Activated naive CD4-positive, alpha-beta T cell treated with anti-CD3 and anti-CD28 coated beads, Interleukin-2, amount 50 U/mL, for 72 hours (primary cell): Measurements from ENCODE around the gene RAB11FIP5. TPM values are rescaled to one million over a fixed set of nuclear protein-coding genes. Genes with fewer than 3 reads are reported as not detected.
A peak's percentile ranks its signal among the peaks of the same experiment; 100 is the strongest.
"Not testable (repeated sequence)": the region's sequence is repeated elsewhere in the genome, so short reads cannot be mapped to it uniquely, and the experiment has no call there.

Source experiments
- ATAC-seq, 2 donors: fragments of 150-1000 bp; cut with Tn5 transposase; 2 replicates each; pipeline ENCODE4 v1.10.0; 2021; ENCODE audit warnings: mild to moderate bottlenecking in 2 of 2, moderate library complexity in 2 of 2
- DNase-seq, 2 donors: peaks; one replicate each; pipeline ENCODE4 v3.0.0; 2021 to 2022; ENCODE audit warnings: low spot score in 2 of 2
- H3K27ac Mint-ChIP-seq, 2 donors: one replicate each; pipeline ENCODE4 v1.8.0; 2022; ENCODE audit warnings: mild to moderate bottlenecking in 2 of 2, mixed read lengths in 2 of 2
- H3K36me3 Mint-ChIP-seq, 2 donors: one replicate each; pipeline ENCODE4 v1.8.0; 2022; ENCODE audit warnings: mixed read lengths in 2 of 2
- H3K9me3 Mint-ChIP-seq, 2 donors: one replicate each; pipeline ENCODE4 v1.8.0; 2022; ENCODE audit warnings: mixed read lengths in 2 of 2
- total RNA-seq, 2 donors: library from RNA; stranded (reverse); gene quantifications; one replicate each; pipeline ENCODE4 v1.2.3, GENCODE V29; 2022

RAB11FIP5 gene
- total RNA-seq, 2 donors from 2014 or later = 8.3 to 27.9 TPM

DNA sequence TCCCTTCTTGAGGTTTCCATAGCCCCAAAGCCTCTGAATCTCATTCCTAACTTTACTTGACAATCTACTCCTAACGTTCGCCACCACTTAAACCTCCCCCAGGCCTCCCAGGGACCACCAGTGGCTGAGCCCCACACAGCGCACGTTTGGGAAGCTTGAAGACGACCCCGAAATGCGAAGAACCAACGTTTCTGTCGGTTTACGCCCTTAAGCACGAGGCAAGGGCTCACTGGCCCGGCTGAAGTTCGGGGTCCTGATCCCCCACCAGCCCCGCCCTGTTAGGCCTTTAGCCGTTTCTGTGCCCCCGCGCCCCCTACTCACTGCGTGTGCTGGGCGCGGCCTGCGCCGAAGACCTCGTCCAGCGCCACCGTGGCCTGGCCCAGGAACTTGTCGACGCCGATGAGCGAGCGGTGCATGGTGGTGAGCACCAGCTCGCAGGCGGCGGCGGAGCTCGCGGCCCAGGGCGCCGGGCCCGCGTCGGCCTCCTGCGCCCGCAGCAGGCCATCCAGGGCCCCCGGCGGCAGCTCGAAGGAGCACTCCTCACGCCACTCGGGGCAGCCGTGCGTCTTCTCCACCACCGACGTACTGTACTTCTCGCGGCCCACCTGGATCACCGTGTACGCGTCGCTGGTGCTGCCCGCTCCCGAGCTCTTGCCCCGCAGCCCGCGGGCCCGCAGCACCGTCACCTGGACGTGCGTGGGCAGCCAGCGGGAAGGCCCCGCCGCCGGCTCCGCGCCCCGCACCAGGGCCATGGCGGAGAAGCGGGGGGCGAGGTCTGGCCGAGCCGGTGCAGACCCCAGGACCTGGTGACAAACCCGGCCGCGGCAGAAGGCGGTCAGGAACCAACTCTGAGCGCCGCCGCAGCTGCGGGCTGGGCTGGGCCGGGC, 479 bp downstream of the RAB11FIP5 start:
- H3K9me3 Mint-ChIP-seq = no peaks in the 10 kb centered on the region
- ATAC-seq (peak; percentile 28 to 36), DNase-seq (peak; percentile 31 to 61)
- peaks cover 5 to 10% of the 10 kb centered on the region in 2 donors for H3K36me3 Mint-ChIP-seq
- H3K27ac Mint-ChIP-seq = peak overlapping the region; percentile 73 to 88

GRCh38 chr2:73111073-73112025, 1.4 kb downstream of the RAB11FIP5 start:
- ATAC-seq (peak in 1 of 2 donors; percentile 13), DNase-seq (peak in 1 of 2 donors; percentile 15)
- H3K9me3 Mint-ChIP-seq = no peaks in the 10 kb centered on the region
- peak overlapping the region; percentile 73 to 88 for H3K27ac Mint-ChIP-seq
- peaks cover 5 to 10% of the 10 kb centered on the region in 2 donors for H3K36me3 Mint-ChIP-seq

DNA sequence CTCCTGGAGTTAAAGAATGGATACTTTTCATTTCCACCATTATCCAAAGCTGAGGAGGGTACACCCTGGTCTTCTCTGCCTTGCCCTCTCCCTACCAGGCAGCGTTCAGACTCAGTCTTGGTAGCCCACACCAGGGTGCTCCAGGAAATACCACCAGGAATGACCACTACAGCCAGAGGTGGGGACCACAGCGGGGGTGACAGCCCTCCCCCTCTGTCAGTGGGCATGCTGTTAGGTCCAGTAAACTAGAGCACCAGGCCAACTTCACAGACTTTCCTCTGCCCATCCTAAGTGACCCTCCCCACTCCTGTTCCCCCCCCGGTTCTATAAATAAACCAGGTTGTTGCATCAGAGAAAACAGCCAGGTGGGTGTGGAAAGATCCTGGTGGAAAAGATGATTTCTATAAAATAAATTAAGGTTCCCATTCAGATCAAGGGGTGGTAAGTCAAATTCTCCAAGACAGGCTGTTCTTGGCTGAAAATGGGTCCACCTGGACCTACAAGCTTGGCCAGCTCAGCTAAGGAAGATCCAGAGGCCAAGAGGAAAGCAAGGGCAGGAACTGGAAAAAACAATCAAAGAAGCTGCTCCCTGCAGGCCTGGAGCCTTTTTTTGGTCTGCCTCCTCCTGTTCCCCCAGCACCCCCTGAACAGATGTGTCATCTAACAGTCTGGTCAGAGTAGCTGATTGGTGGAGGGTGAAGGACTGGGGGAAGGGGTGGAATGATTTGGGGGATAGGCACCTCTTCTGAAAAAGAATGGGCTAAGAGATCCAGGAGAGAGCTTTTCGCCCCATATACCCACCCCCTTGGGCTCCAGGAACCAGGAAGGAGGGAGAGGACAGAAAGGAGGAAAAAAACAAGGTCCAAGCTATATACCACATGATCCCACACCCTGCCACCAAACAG, 2.3 kb downstream of the RAB11FIP5 start:
- ATAC-seq (no peak), DNase-seq (no peak)
- Mint-ChIP-seq H3K9me3 (no peaks in the 10 kb centered on the region), H3K27ac (no peak overlapping the region), H3K36me3 (peaks cover 5 to 10% of the 10 kb centered on the region in 2 donors)

DNA sequence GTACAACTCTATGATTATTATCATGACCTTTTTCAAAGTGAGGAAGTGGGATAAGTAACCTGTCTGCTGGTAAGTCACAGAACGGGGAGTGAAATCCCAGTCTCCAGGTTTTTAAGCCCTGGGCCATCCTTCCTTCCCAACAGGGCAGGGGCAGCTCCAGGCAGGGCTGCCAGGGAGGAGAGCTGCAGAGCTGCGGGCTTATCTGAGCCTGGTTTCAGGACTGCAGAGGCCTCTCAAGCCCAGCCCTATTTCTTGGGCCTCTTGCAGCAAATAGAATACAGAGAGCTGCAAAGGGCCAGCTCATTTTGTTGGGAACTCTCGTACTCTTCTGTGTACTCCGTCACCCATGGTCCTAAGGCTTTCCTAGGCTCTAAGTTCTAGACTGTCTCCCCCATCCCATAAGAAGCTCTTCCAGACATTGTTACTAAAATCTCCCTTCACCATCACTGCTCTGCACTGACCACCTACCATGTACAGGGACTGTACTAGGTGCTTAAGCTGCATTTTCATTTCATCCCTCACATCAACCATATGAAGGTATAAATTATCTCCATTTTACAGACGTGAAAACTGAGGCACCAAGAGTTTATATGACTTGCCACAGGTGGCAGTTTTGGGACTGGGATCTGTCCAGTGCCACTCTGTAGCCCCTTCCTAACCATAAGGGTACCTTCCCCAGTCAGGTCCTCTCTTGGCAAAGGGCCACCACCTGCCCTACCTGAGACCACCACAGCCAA, 3.1 kb downstream of the RAB11FIP5 start:
- H3K36me3 Mint-ChIP-seq = peaks cover 5 to 10% of the 10 kb centered on the region in 2 donors

GRCh38 chr2:73107211-73107926, 5.4 kb downstream of the RAB11FIP5 start:
- ATAC-seq = no peak
- Mint-ChIP-seq H3K36me3 (peaks cover 5 to 10% of the 10 kb centered on the region in 2 donors), H3K9me3 (no peaks in the 10 kb centered on the region), H3K27ac (peak overlapping the region in 1 of 2 donors; percentile 42)
- no peak for DNase-seq

More for the DNA sequence above, 3.1 kb downstream of the RAB11FIP5 start:
- Mint-ChIP-seq H3K27ac (no peak overlapping the region), H3K9me3 (no peaks in the 10 kb centered on the region)
- ATAC-seq (no peak), DNase-seq (no peak)

DNA sequence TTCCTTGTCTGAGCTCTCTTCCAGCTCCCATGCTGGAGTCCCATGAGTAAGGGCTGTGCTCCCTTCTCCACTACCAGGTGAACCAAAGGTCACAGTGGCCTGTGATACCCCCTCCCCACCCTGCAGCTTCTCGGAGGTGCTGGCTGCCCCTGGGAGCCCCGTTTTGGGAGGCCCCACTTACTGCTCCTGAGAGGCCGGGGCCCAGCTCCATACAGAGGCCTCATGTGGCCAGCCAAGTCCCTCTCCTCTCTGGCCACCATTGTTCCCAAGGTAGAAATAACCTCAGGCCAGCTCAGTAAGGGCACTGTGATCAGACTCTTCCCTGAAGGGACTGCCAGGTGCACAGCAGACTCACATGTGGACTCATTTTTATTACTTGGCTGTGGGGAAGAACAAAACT, 6.0 kb downstream of the RAB11FIP5 start:
- ATAC-seq (no peak), DNase-seq (no peak)
- no peaks in the 10 kb centered on the region for H3K9me3 Mint-ChIP-seq
- H3K27ac Mint-ChIP-seq = peak overlapping the region; percentile 42 to 81
- peaks cover under 1 to 6% of the 10 kb centered on the region in 2 donors for H3K36me3 Mint-ChIP-seq

DNA sequence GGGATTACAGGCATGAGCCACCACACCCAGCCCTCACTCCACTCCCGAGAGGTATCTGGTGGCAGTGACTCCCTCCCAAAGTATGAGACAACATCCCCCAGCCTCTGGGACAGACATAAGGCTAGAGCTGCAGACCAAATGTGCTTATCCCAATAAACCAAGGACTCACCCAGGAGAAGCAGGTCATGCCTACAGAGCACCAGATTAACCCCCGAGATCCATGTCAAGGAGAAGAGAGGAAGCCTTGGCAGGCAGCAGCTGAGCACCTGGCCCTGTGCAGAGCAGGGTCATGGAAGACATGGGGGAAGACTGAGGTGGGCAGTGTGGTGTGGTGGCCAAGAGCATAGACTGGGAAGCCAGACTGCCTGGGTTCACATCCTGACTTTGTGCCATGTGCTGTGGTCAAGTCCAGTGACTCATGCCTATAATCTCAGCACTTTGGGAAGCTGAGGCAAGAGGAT, 7.2 kb downstream of the RAB11FIP5 start:
- no peak for DNase-seq
- Mint-ChIP-seq H3K27ac (no peak overlapping the region), H3K36me3 (no peaks in the 10 kb centered on the region), H3K9me3 (no peaks in the 10 kb centered on the region)
- peak in 1 of 2 donors; percentile 45 for ATAC-seq

GRCh38 chr2:73104933-73105332, 7.8 kb downstream of the RAB11FIP5 start:
- ATAC-seq (no peak), DNase-seq (no peak)
- Mint-ChIP-seq H3K9me3 (no peaks in the 10 kb centered on the region), H3K27ac (no peak overlapping the region), H3K36me3 (no peaks in the 10 kb centered on the region)

DNA sequence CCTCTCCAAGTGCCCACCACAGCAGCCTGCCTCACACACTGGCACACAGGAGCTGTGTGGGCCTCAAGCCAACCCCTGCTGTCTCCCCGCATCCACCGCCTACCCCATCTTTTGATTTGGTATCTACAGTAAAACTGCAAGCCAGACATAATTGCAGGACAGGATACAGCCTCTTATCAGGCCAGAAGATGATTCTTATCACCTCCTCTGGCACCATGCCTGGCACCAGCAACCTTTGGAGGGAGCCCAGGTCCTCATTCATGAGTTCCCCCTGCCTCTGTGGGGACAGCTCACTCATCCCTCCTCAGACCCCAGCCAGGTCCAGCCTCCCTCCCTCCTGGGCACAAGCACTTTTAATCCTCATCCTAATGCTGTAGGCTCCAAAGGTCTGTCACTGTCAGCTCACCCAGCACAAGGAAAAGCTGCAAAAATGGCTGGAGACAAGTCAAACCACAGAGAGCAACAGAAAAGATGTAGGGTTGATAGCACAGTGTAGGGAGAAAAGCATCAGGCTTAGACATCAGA, 9.7 kb downstream of the RAB11FIP5 start:
- ATAC-seq (no peak), DNase-seq (no peak)
- Mint-ChIP-seq H3K36me3 (no peaks in the 10 kb centered on the region), H3K9me3 (no peaks in the 10 kb centered on the region), H3K27ac (peak overlapping the region in 1 of 2 donors; percentile 22)

- H3K27ac Mint-ChIP-seq = no peak overlapping the region
- H3K36me3 Mint-ChIP-seq = no peaks in the 10 kb centered on the region
- DNase-seq (no peak), ATAC-seq (no peak)
- no peaks in the 10 kb centered on the region for H3K9me3 Mint-ChIP-seq
Observed at GRCh38 chr2:73101626-73102256, 11.0 kb downstream of the RAB11FIP5 start.

DNA sequence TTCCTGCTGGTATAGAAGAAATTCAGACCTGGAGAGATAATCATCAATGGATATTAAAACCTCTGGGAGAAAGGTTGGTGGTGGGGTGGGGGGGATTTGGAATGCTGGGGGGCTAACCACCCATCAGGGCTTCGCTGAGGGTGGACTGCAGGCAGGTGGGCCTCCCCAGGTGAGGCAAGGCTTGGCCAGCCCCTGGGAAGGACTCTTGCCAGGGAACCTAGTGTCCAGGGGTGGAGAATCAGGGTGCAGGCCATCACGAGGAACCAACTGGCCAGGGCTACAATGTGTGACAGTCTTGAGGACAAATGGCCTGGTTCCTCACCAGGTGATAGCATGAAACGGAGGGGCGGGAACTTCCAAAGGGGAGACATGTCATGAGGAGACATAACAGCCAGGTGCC, 11.8 kb downstream of the RAB11FIP5 start:
- Mint-ChIP-seq H3K9me3 (no peaks in the 10 kb centered on the region), H3K27ac (no peak overlapping the region), H3K36me3 (no peaks in the 10 kb centered on the region)
- ATAC-seq (no peak), DNase-seq (no peak)

GRCh38 chr2:73099486-73099885, 13.3 kb downstream of the RAB11FIP5 start:
- H3K9me3 Mint-ChIP-seq = no peaks in the 10 kb centered on the region
- H3K36me3 Mint-ChIP-seq = no peaks in the 10 kb centered on the region
- no peak overlapping the region for H3K27ac Mint-ChIP-seq
- no peak for DNase-seq
- ATAC-seq = no peak

GRCh38 chr2:73095910-73096309, 16.8 kb downstream of the RAB11FIP5 start:
- H3K9me3 Mint-ChIP-seq = no peaks in the 10 kb centered on the region
- H3K27ac Mint-ChIP-seq = no peak overlapping the region
- DNase-seq = no peak
- no peak for ATAC-seq
- H3K36me3 Mint-ChIP-seq = no peaks in the 10 kb centered on the region

DNA sequence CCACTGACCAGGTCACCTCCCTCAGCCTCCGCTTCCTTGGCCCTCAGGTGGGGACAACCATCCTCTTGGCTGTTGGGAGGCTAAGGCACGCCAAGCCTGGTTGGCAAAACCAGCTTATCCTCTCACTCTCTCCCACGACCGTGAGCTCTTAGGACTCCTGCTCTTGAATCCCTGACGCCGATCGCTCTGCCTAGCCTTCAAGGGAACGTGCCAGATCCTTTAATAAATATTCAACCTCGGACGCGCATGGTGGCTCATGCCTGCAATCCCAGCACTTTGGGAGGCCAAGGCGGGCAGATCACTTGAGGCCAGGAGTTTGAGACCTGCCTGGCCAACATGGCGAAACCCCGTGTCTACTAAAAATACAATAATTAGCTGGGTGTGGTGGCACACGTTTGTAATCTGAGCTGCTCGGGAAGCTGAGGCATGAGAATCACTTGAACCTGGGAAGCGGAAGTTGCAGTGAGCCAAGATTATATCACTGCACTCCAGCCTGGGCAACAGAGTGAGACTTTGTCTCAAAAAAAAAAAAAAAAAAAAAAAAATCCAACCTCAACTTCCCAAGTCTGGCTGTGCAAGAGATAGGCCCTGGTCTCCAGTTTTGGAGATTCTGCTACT, 19.0 kb downstream of the RAB11FIP5 start:
- DNase-seq, H3K27ac Mint-ChIP-seq, H3K9me3 Mint-ChIP-seq, ATAC-seq, H3K36me3 Mint-ChIP-seq: not testable (repeated sequence)
